A549 (cell line): ENCODE measurements around the gene XRCC5. TPM values are rescaled to one million over a fixed set of nuclear protein-coding genes. Genes with fewer than 3 reads are reported as not detected.

Experiments
- ATAC-seq, 2 experiments: fragments of 200-7000 bp in 1 of 2; fragments of >200 bp in 1 of 2; cut with Nextera tagmentation in 1 of 2; cut with Tn5 transposase in 1 of 2; 3 replicates each; pipeline versions ENCODE4 v1.8.0 to v1.9.1; 2018 to 2020; ENCODE audit warnings: mild to moderate bottlenecking in 1 of 2, moderate library complexity in 1 of 2
- CTCF ChIA-PET: fragments of 300-600 bp; sonication (Branson Sonifier 250); formaldehyde crosslinking; extraction: SDS; loops from one replicate; lab custom pipeline; 2021; ENCODE audit warnings: antibody characterized with exemption, inconsistent platforms; lab: Yijun Ruan, JAX
- POLR2A ChIA-PET: fragments of 350-600 bp; formaldehyde crosslinking; extraction: SDS; loops from one replicate; lab custom pipeline; 2021; ENCODE audit warnings: antibody characterized with exemption, inconsistent platforms; lab: Yijun Ruan, JAX
- DNase-seq, 2 experiments: peaks; one replicate each; pipeline versions ENCODE4 v3.0.0 to v3.0.0-alpha.2; 2011 to 2016; ENCODE audit warnings: low read depth in 1 of 2, low spot score in 1 of 2
- FAIRE-seq: peaks from 2 replicates; lab custom pipeline; 2011; peaks lifted over from hg19 to GRCh38; lab: Jason Lieb, UNC
- H3K27ac ChIP-seq, 2 experiments: fragments of >200 bp; sonication (Bioruptor Twin); formaldehyde crosslinking; 3 replicates each; pipeline ENCODE4 v1.5.1; 2016 to 2017
- H3K4me1 ChIP-seq: fragments of >200 bp; sonication (Bioruptor Twin); formaldehyde crosslinking; 3 replicates; pipeline ENCODE4 v1.6.1; 2016
- H3K4me2 ChIP-seq: fragments of >200 bp; sonication (Bioruptor Twin); formaldehyde crosslinking; 3 replicates; pipeline ENCODE4 v1.6.1; 2016
- H3K4me3 ChIP-seq: fragments of >200 bp; sonication (Bioruptor Twin); formaldehyde crosslinking; 3 replicates; pipeline ENCODE4 v1.5.1; 2016
- H3K9me3 ChIP-seq: fragments of >200 bp; sonication (Bioruptor Twin); formaldehyde crosslinking; 3 replicates; pipeline ENCODE4 v1.6.1; 2016
- BHLHE40 ChIP-seq: IDR thresholded peaks from 2 replicates; pipeline ENCODE4 v1.6.1; 2012; ENCODE audit warnings: low read depth, low read length, inconsistent platforms
- CBX8 ChIP-seq: fragments of 200-600 bp; sonication (generic); IDR thresholded peaks from 2 replicates; pipeline ENCODE4 v1.6.1; 2016
- EHMT2 ChIP-seq: fragments of 200-600 bp; sonication (generic); IDR thresholded peaks from 2 replicates; pipeline ENCODE4 v1.6.1; 2016; ENCODE audit warnings: antibody characterized with exemption, low read depth, mild to moderate bottlenecking, moderate library complexity
- EP300 ChIP-seq, 2 experiments: fragments of >200 bp; sonication (Bioruptor Twin); formaldehyde crosslinking; IDR thresholded peaks; 2 replicates in 1 of 2; 3 replicates in 1 of 2; pipeline ENCODE4 v1.6.1; 2016 to 2017
- ESRRA ChIP-seq: fragments of 150-350 bp; IDR thresholded peaks from 2 replicates; pipeline ENCODE4 v1.6.1; 2014; ENCODE audit warnings: mild to moderate bottlenecking, low read length, borderline replicate concordance
- HOXB5 ChIP-seq: fragments of 250-450 bp; sonication (Bioruptor Pico); IDR thresholded peaks from 2 replicates; pipeline ENCODE4 v1.5.0; 2020; ENCODE audit warnings: mild to moderate bottlenecking, moderate library complexity
- KDM1A ChIP-seq: fragments of 200-600 bp; sonication (generic); IDR thresholded peaks from 2 replicates; pipeline ENCODE4 v1.6.1; 2016; ENCODE audit warnings: low read depth, mild to moderate bottlenecking
- MAFK ChIP-seq: fragments of 450-650 bp; IDR thresholded peaks from 2 replicates; pipeline ENCODE4 v1.6.1; 2014; ENCODE audit not compliant: partially characterized antibody
- MAZ ChIP-seq: fragments of 150-350 bp; IDR thresholded peaks from 2 replicates; pipeline ENCODE4 v1.6.1; 2014; ENCODE audit warnings: antibody characterized with exemption, low read depth, low read length, borderline replicate concordance
- NFE2L2 ChIP-seq: fragments of 150-350 bp; conservative IDR thresholded peaks from 2 replicates; pipeline ENCODE4 v1.6.1; 2014; ENCODE audit warnings: low read length
- NR3C1 ChIP-seq: fragments of >200 bp; sonication (Bioruptor Twin); formaldehyde crosslinking; IDR thresholded peaks from 3 replicates; pipeline ENCODE4 v1.6.1; 2017
- RAD21 ChIP-seq, 2 experiments: fragments of >200 bp in 1 of 2; sonication (Bioruptor Twin) in 1 of 2; formaldehyde crosslinking in 1 of 2; IDR thresholded peaks in 1 of 2; conservative IDR thresholded peaks in 1 of 2; 2 replicates in 1 of 2; 3 replicates in 1 of 2; pipeline ENCODE4 v1.6.1; 2012 to 2018; ENCODE audit warnings: inconsistent platforms in 1 of 2
- RFX5 ChIP-seq: fragments of 450-650 bp; IDR thresholded peaks from 2 replicates; pipeline ENCODE4 v1.7.1; 2014; ENCODE audit warnings: antibody characterized with exemption, mild to moderate bottlenecking, moderate library complexity
- ZC3H11A ChIP-seq: fragments of 450-650 bp; IDR thresholded peaks from 2 replicates; pipeline ENCODE4 v1.6.1; 2014; ENCODE audit warnings: antibody characterized with exemption, mild to moderate bottlenecking
- ZSCAN20 ChIP-seq: fragments of 250-450 bp; sonication (Bioruptor Pico); IDR thresholded peaks from 2 replicates; pipeline ENCODE4 v1.8.0; 2022; ENCODE audit warnings: mild to moderate bottlenecking, moderate library complexity
- WGBS: methylation state at CpG from one replicate; pipeline ENCODE4 v1.1.6; 2017; ENCODE audit errors: missing lambda C conversion rate; 5-methylcytosine and 5-hydroxymethylcytosine counted together
- polyA plus RNA-seq, 4 experiments: library from polyadenylated mRNA; depleted of rRNA in 3 of 4; stranded (reverse); fragments of >200 nt; fragmentation: RNase III in 1 of 4; extraction: RNeasy Plus Mini Kit Qiagen cat#74134 plus additional on column Dnase treatment in 1 of 4; gene quantifications; 2 replicates in 3 of 4; 3 replicates in 1 of 4; pipeline ENCODE4 v1.2.3, GENCODE V29; 2011 to 2017
- TF ChIP-seq, protein P1 (sequence below): fragments of >200 bp; sonication (Bioruptor Twin); formaldehyde crosslinking; IDR thresholded peaks from 2 replicates; pipeline ENCODE4 v1.6.1; 2016
- TF ChIP-seq, protein P2 (sequence below): fragments of >200 bp; sonication (Bioruptor Twin); formaldehyde crosslinking; IDR thresholded peaks from 3 replicates; pipeline ENCODE4 v1.5.1; 2016

XRCC5 gene
- polyA plus RNA-seq, 2 of the 4 experiments (the other 2 are of a cell fraction): 217 to 430 TPM

GRCh38 chr2:216147172-216148131 lies 38.3 kb downstream of the XRCC5 start:
- Histone ChIP-seq H3K4me1 (peaks cover 29% of the 10 kb centered on the region), H3K4me3 (no peak overlapping the region), H3K4me2 (no peak overlapping the region), H3K9me3 (no peaks in the 10 kb centered on the region), H3K27ac (no peak overlapping the region)
- CTCF ChIA-PET: interaction anchor here (1.5 kb wide), 1 partner anchor 38 kb away, joined by 3 read pairs; the partner anchor contains the start of gene XRCC5
- DNase-seq (no peak), FAIRE-seq (no peak), ATAC-seq (peak in 1 of 2 experiments; percentile 24; a peak in 3 of 6 replicates)
- 90% methylated on average over 5 of the region's 5 CpGs for WGBS
- TF ChIP-seq MAFK (peak; percentile 96), BHLHE40 (no peak)
- POLR2A ChIA-PET: no interaction called here

GRCh38 chr2:216148983-216149382 lies 39.8 kb downstream of the XRCC5 start:
- DNase-seq (no peak), ATAC-seq (no peak), FAIRE-seq (no peak)
- POLR2A ChIA-PET: no interaction called here
- WGBS: 89% methylated on average over 4 of the region's 4 CpGs
- Histone ChIP-seq H3K4me3 (no peak overlapping the region), H3K4me1 (peaks cover 29% of the 10 kb centered on the region), H3K4me2 (no peak overlapping the region), H3K9me3 (no peaks in the 10 kb centered on the region), H3K27ac (no peak overlapping the region)
- CTCF ChIA-PET: interaction anchor here (1.1 to 1.5 kb wide), 2 partner anchors 18 to 35 kb away, joined by 3 to 4 read pairs; no protein-coding TSS in a partner anchor
- TF ChIP-seq, protein P1, sequence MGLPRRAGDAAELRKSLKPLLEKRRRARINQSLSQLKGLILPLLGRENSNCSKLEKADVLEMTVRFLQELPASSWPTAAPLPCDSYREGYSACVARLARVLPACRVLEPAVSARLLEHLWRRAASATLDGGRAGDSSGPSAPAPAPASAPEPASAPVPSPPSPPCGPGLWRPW: no peak
- TF ChIP-seq MAFK (no peak), EHMT2 (no peak), CBX8 (no peak)
- TF ChIP-seq, protein P2, sequence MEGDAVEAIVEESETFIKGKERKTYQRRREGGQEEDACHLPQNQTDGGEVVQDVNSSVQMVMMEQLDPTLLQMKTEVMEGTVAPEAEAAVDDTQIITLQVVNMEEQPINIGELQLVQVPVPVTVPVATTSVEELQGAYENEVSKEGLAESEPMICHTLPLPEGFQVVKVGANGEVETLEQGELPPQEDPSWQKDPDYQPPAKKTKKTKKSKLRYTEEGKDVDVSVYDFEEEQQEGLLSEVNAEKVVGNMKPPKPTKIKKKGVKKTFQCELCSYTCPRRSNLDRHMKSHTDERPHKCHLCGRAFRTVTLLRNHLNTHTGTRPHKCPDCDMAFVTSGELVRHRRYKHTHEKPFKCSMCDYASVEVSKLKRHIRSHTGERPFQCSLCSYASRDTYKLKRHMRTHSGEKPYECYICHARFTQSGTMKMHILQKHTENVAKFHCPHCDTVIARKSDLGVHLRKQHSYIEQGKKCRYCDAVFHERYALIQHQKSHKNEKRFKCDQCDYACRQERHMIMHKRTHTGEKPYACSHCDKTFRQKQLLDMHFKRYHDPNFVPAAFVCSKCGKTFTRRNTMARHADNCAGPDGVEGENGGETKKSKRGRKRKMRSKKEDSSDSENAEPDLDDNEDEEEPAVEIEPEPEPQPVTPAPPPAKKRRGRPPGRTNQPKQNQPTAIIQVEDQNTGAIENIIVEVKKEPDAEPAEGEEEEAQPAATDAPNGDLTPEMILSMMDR: no peak

- H3K4me1 ChIP-seq: peaks cover 29% of the 10 kb centered on the region
- H3K27ac ChIP-seq: no peak overlapping the region
- DNase-seq (no peak), FAIRE-seq (no peak), ATAC-seq (no peak)
- H3K9me3 ChIP-seq: no peaks in the 10 kb centered on the region
- CTCF ChIA-PET: interaction anchor here (1.4 to 1.5 kb wide), 2 partner anchors 9 to 19 kb away, joined by 3 to 4 read pairs; no protein-coding TSS in a partner anchor
- no peak overlapping the region for H3K4me3 ChIP-seq
- POLR2A ChIA-PET: no interaction called here
- H3K4me2 ChIP-seq: no peak overlapping the region
- TF ChIP-seq RFX5 (no peak), EP300 (IDR thresholded peaks at IDR 0.05) (no peak), NR3C1 (no peak), ESRRA (no peak), BHLHE40 (no peak), MAZ (no peak), ZSCAN20 (CRISPR knock-in tag) (no peak)
- TF ChIP-seq, protein P1: no peak
- WGBS: 66% methylated on average over 5 of the region's 5 CpGs
Observed at GRCh38 chr2:216149741-216150140, 40.6 kb downstream of the XRCC5 start.

GRCh38 chr2:216151313-216152025 lies 42.3 kb downstream of the XRCC5 start:
- DNase-seq (no peak), FAIRE-seq (no peak), ATAC-seq (peak; percentile 69 to 80; a peak in 5 of 6 replicates)
- 77% methylated on average over 7 of the region's 7 CpGs for WGBS
- Histone ChIP-seq H3K9me3 (no peaks in the 10 kb centered on the region), H3K4me2 (peak overlapping the region; percentile 25; the same call in 1 of the 3 replicates), H3K4me3 (no peak overlapping the region), H3K4me1 (peaks cover 29% of the 10 kb centered on the region), H3K27ac (no peak overlapping the region)
- CTCF ChIA-PET: interaction anchor here (1.4 kb wide), 1 partner anchor 11 kb away, joined by 3 read pairs; no protein-coding TSS in a partner anchor
- POLR2A ChIA-PET: no interaction called here
- TF ChIP-seq KDM1A (no peak), ZC3H11A (no peak), HOXB5 (CRISPR knock-in tag) (no peak), RAD21 (conservative IDR thresholded peaks at IDR 0.05 in 1 of 2, IDR thresholded peaks at IDR 0.05 in 1 of 2) (peak in 1 of 2 experiments; percentile 30; a peak in 1 of 5 replicates), NFE2L2 (no peak)
- TF ChIP-seq, protein P2: peak; percentile 22; the same call in 2 of the 3 replicates
